Gastrocnemius medialis (tissue), 4 donors: ENCODE data around the gene SH2D7. TPM values are rescaled to one million over a fixed set of nuclear protein-coding genes. Genes with fewer than 3 reads are reported as not detected.

ENCODE experiments used
- ATAC-seq, 2 donors: fragments of 150-250 bp; one replicate each; pipeline ENCODE4 v1.9.1; 2016
- DNase-seq, 2 donors: peaks; one replicate each; pipeline ENCODE4 v3.0.0-alpha.2; 2019
- H3K27ac ChIP-seq, 4 donors: fragments of 200-600 bp; sonication (generic); 1 replicate in 1 of 4; 2 replicates in 3 of 4; pipeline ENCODE4 v1.5.1; 2016 to 2018; ENCODE audit warnings: mild to moderate bottlenecking in 2 of 4, moderate library complexity in 1 of 4
- H3K27me3 ChIP-seq, 3 donors: fragments of 200-600 bp; sonication (generic) in 2 of 3; 1 replicate in 1 of 3; 2 replicates in 2 of 3; pipeline versions ENCODE4 v1.5.1 to v1.6.0; 2016 to 2019; ENCODE audit warnings: mild to moderate bottlenecking in 1 of 3, moderate library complexity in 1 of 3
- H3K36me3 ChIP-seq, 2 donors: fragments of 200-600 bp; sonication (generic) in 1 of 2; one replicate each; pipeline ENCODE4 v1.5.1; 2017 to 2018
- H3K4me1 ChIP-seq, 2 donors: fragments of 200-600 bp; sonication (generic) in 1 of 2; one replicate each; pipeline ENCODE4 v1.5.1; 2016 to 2017; ENCODE audit warnings: mild to moderate bottlenecking in 2 of 2
- H3K4me3 ChIP-seq, 4 donors: fragments of 200-600 bp; sonication (generic) in 3 of 4; 1 replicate in 1 of 4; 2 replicates in 3 of 4; pipeline ENCODE4 v1.5.1; 2016 to 2019; ENCODE audit warnings: mild to moderate bottlenecking in 2 of 4
- H3K9me3 ChIP-seq, 3 donors: fragments of 200-600 bp; sonication (generic) in 2 of 3; 1 replicate in 1 of 3; 2 replicates in 2 of 3; pipeline ENCODE4 v1.5.1; 2016 to 2019
- POLR2A ChIP-seq, 2 donors: fragments of 450-650 bp; IDR thresholded peaks; one replicate each; pipeline ENCODE4 v1.6.1; 2017; ENCODE audit warnings: antibody characterized with exemption in 2 of 2, mild to moderate bottlenecking in 2 of 2, moderate library complexity in 2 of 2
- in situ Hi-C, 4 donors: fragments of 200-750 bp; cut with MboI; loops; one replicate each; pipeline versions ENCODE4 v1.15.0 to v1.8.0; 2017; ENCODE audit warnings: low sequenced_read_pairs in 4 of 4
- intact Hi-C: fragments of 100-400 bp; cut with DNase I; formaldehyde crosslinking; loops from one replicate; pipeline ENCODE4 v1.15.1; 2023; ENCODE audit warnings: low total_unique reads
- total RNA-seq, 4 donors: library from RNA; depleted of rRNA; stranded (reverse); fragments of >200 nt; gene quantifications; one replicate each; pipeline versions ENCODE4 v1.1.0 to v1.2.3, GENCODE V29; 2016
- TF ChIP-seq, protein P1 (sequence below), 5 experiments: fragments of 450-650 bp in 3 of 5; fragments of 200-600 bp in 2 of 5; sonication (generic) in 2 of 5; IDR thresholded peaks in 4 of 5; conservative IDR thresholded peaks in 1 of 5; 1 replicate in 4 of 5; 2 replicates in 1 of 5; pipeline ENCODE4 v1.5.1; 2016 to 2019; ENCODE audit warnings: antibody characterized with exemption in 5 of 5, mild to moderate bottlenecking in 3 of 5, moderate library complexity in 3 of 5

SH2D7 gene
- total RNA-seq, 4 donors from 2014 or later, result not detected

GRCh38 chr15:78063217-78063616, 29.1 kb upstream of the SH2D7 start:
- ATAC-seq (no peak), DNase-seq (no peak)
- H3K36me3 ChIP-seq, result no peaks in the 10 kb centered on the region
- peaks cover 73 to 81% of the 10 kb centered on the region in 2 donors for H3K4me1 ChIP-seq
- in situ Hi-C loops (loop anchor here in 1 of 4 donors (10.0 kb wide), 1 partner anchor 48 kb away; no protein-coding TSS in a partner anchor), intact Hi-C loops (no loop called here)
- H3K27ac ChIP-seq, result peak overlapping the region; percentile 71 to 83 (median 74)
- no peak for TF ChIP-seq POLR2A (IDR thresholded peaks at IDR 0.05)
- TF ChIP-seq, protein P1, sequence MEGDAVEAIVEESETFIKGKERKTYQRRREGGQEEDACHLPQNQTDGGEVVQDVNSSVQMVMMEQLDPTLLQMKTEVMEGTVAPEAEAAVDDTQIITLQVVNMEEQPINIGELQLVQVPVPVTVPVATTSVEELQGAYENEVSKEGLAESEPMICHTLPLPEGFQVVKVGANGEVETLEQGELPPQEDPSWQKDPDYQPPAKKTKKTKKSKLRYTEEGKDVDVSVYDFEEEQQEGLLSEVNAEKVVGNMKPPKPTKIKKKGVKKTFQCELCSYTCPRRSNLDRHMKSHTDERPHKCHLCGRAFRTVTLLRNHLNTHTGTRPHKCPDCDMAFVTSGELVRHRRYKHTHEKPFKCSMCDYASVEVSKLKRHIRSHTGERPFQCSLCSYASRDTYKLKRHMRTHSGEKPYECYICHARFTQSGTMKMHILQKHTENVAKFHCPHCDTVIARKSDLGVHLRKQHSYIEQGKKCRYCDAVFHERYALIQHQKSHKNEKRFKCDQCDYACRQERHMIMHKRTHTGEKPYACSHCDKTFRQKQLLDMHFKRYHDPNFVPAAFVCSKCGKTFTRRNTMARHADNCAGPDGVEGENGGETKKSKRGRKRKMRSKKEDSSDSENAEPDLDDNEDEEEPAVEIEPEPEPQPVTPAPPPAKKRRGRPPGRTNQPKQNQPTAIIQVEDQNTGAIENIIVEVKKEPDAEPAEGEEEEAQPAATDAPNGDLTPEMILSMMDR (IDR thresholded peaks at IDR 0.05 in 4 of 5, conservative IDR thresholded peaks at IDR 0.05 in 1 of 5), result no peak
- H3K4me3 ChIP-seq, result no peak overlapping the region
- H3K27me3 ChIP-seq, result no peaks in the 10 kb centered on the region
- no peaks in the 10 kb centered on the region for H3K9me3 ChIP-seq

DNA sequence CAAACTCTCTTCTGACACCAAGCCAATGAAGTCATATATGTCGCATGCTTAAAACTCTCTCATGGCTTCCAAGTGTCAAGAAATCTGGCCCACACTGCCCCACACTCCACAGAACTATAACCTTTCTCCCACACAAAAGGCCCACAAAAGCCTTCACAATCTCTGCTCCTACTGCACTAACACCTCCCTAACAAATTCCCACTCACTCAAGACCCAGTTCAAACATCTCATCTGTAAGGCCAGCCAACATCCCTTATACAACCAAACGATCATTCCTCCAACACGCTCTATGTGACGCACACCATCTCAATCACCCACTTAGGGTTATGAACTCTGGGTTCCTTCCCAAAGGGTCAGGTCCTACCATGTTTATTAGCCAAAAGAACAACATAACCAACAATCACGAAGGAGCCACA, 28.4 kb upstream of the SH2D7 start:
- in situ Hi-C loops, result loop anchor here in 1 of 4 donors (10.0 kb wide), 1 partner anchor 49 kb away; no protein-coding TSS in a partner anchor

GRCh38 chr15:78064544-78064943, 27.8 kb upstream of the SH2D7 start:
- peaks cover 73 to 83% of the 10 kb centered on the region in 2 donors for H3K4me1 ChIP-seq
- ATAC-seq, result peak; percentile 25 to 37

More for the DNA sequence above, 28.4 kb upstream of the SH2D7 start:
- ATAC-seq (peak in 1 of 2 donors; percentile 9), DNase-seq (no peak)
- H3K4me1 ChIP-seq, result peaks cover 73 to 81% of the 10 kb centered on the region in 2 donors
- no peak for TF ChIP-seq POLR2A (IDR thresholded peaks at IDR 0.05)
- TF ChIP-seq, protein P1 (IDR thresholded peaks at IDR 0.05 in 4 of 5, conservative IDR thresholded peaks at IDR 0.05 in 1 of 5), result no peak
- H3K9me3 ChIP-seq, result no peaks in the 10 kb centered on the region
- no peak overlapping the region for H3K4me3 ChIP-seq
- H3K27ac ChIP-seq, result peak overlapping the region; percentile 71 to 83 (median 74)
- H3K27me3 ChIP-seq, result no peaks in the 10 kb centered on the region
- intact Hi-C loops, result loop anchor here (2.0 kb wide), 1 partner anchor 69 kb away; no protein-coding TSS in a partner anchor
- H3K36me3 ChIP-seq, result no peaks in the 10 kb centered on the region

DNA sequence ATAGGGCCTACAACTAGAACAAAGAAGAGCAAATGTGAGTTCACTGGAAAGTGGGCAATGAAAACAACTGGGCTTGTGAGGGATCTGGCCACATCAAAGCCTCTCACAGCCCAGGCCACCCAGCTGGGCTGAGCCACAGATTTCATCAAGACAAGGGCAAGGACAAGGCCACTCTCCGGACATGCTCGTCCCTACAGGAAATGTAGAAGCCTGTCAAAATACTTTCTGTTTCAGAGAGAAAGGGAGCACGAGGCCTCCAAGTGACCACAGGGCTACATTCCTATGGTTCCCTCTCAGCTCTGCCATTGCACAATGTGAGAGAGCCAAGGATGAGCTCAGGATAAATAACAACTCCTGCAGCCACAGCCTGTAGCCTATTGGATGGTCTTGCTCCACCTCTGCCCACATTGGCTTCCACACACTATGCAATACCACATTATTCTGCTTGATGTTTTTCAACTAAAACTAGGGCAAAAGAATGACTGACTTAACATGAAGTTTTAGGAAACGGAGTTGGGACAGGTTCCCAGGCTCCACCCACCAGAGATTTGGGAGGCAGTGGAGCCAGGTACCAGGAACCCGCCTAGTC, 27.0 kb upstream of the SH2D7 start:
- H3K4me3 ChIP-seq, result no peak overlapping the region
- in situ Hi-C loops (loop anchor here in 1 of 4 donors (10.0 kb wide), 1 partner anchor 51 kb away; no protein-coding TSS in a partner anchor), intact Hi-C loops (loop anchor here (2.0 kb wide), 1 partner anchor 71 kb away; no protein-coding TSS in a partner anchor)
- peaks cover 76 to 92% of the 10 kb centered on the region in 2 donors for H3K4me1 ChIP-seq
- peak; percentile 75 to 88 for DNase-seq
- no peaks in the 10 kb centered on the region for H3K36me3 ChIP-seq
- no peaks in the 10 kb centered on the region for H3K9me3 ChIP-seq
- peak; percentile 86 to 90 for ATAC-seq
- peak overlapping the region; percentile 71 to 83 (median 74) for H3K27ac ChIP-seq
- TF ChIP-seq, protein P1 (IDR thresholded peaks at IDR 0.05 in 4 of 5, conservative IDR thresholded peaks at IDR 0.05 in 1 of 5), result no peak
- no peak for TF ChIP-seq POLR2A (IDR thresholded peaks at IDR 0.05)
- no peaks in the 10 kb centered on the region for H3K27me3 ChIP-seq

More at GRCh38 chr15:78064544-78064943, 27.8 kb upstream of the SH2D7 start:
- Histone ChIP-seq H3K36me3 (no peaks in the 10 kb centered on the region), H3K9me3 (no peaks in the 10 kb centered on the region), H3K27ac (peak overlapping the region; percentile 71 to 83 (median 74)), H3K4me3 (no peak overlapping the region), H3K27me3 (no peaks in the 10 kb centered on the region)
- in situ Hi-C loops (loop anchor here in 1 of 4 donors (10.0 kb wide), 1 partner anchor 50 kb away; no protein-coding TSS in a partner anchor), intact Hi-C loops (loop anchor here (2.0 kb wide), 1 partner anchor 70 kb away; no protein-coding TSS in a partner anchor)
- DNase-seq, result no peak
- no peak for TF ChIP-seq POLR2A (IDR thresholded peaks at IDR 0.05)
- TF ChIP-seq, protein P1 (IDR thresholded peaks at IDR 0.05 in 4 of 5, conservative IDR thresholded peaks at IDR 0.05 in 1 of 5), result no peak
